HEK293 (cell line): Measurements from ENCODE around the gene DTWD2.

ENCODE experiments used
- CTCF ChIA-PET: fragments of 350-600 bp; formaldehyde crosslinking; extraction: SDS; loops from one replicate; lab custom pipeline; 2021; ENCODE audit warnings: antibody characterized with exemption; lab: Yijun Ruan, JAX
- POLR2A ChIA-PET: fragments of 300-600 bp; formaldehyde crosslinking; extraction: SDS; loops from one replicate; lab custom pipeline; 2020; ENCODE audit warnings: antibody characterized with exemption, inconsistent platforms; lab: Yijun Ruan, JAX
- H3K27ac ChIP-seq: fragments of 200-500 bp; sonication (Bioruptor generic); 2 replicates; pipeline ENCODE4 v1.5.1; 2014; ENCODE audit warnings: low read depth, low read length, control low read depth, inconsistent platforms; ENCODE audit errors: extremely low read depth
- H3K36me3 ChIP-seq, 2 experiments: fragments of 200-500 bp in 1 of 2; sonication (Bioruptor generic) in 1 of 2; 1 replicate in 1 of 2; 2 replicates in 1 of 2; pipeline ENCODE4 v1.5.1; 2014 to 2017; ENCODE audit warnings: inconsistent platforms in 2 of 2, low read length in 2 of 2; ENCODE audit not compliant: control insufficient read depth in 2 of 2, insufficient read depth in 1 of 2
- H3K4me1 ChIP-seq: fragments of 200-500 bp; sonication (Bioruptor generic); 2 replicates; pipeline ENCODE4 v1.5.1; 2014; ENCODE audit warnings: mild to moderate bottlenecking, low read length, inconsistent platforms; ENCODE audit not compliant: control insufficient read depth, insufficient read depth
- H3K4me3 ChIP-seq: 2 replicates; pipeline ENCODE4 v1.5.1; 2011; ENCODE audit warnings: low read depth, mild to moderate bottlenecking, control low read depth, low read length, moderate library complexity
- H3K9me3 ChIP-seq: fragments of 200-500 bp; sonication (Bioruptor generic); 2 replicates; pipeline ENCODE4 v1.5.1; 2014; ENCODE audit warnings: low read depth, low read length, inconsistent platforms; ENCODE audit not compliant: control insufficient read depth, insufficient read depth
- OVOL3 ChIP-seq: fragments of 450-650 bp; formaldehyde crosslinking; IDR thresholded peaks from 2 replicates; pipeline ENCODE4 v1.5.1; 2016; ENCODE audit warnings: missing biosample characterization, missing genetic modification characterization
- RBAK ChIP-seq: fragments of 450-650 bp; formaldehyde crosslinking; IDR thresholded peaks from 2 replicates; pipeline ENCODE4 v1.5.1; 2016; ENCODE audit warnings: missing biosample characterization, missing genetic modification characterization
- REPIN1 ChIP-seq: fragments of 450-650 bp; formaldehyde crosslinking; IDR thresholded peaks from 2 replicates; pipeline ENCODE4 v1.5.1; 2017; ENCODE audit warnings: missing biosample characterization, missing genetic modification characterization, low read depth
- SCRT1 ChIP-seq: fragments of 450-650 bp; formaldehyde crosslinking; IDR thresholded peaks from 2 replicates; pipeline ENCODE4 v1.5.1; 2016; ENCODE audit warnings: missing biosample characterization, missing genetic modification characterization, borderline replicate concordance
- SCRT2 ChIP-seq: fragments of 450-650 bp; formaldehyde crosslinking; IDR thresholded peaks from 2 replicates; pipeline ENCODE4 v1.5.1; 2016; ENCODE audit warnings: missing biosample characterization, missing genetic modification characterization
- TRIM28 ChIP-seq: IDR thresholded peaks from 2 replicates; pipeline ENCODE4 v1.6.1; 2011; ENCODE audit warnings: low read length, control low read depth, borderline replicate concordance
- ZNF146 ChIP-seq: fragments of 450-650 bp; formaldehyde crosslinking; IDR thresholded peaks from 2 replicates; pipeline ENCODE4 v1.5.1; 2016; ENCODE audit warnings: missing biosample characterization, missing genetic modification characterization
- ZNF157 ChIP-seq: fragments of 450-650 bp; formaldehyde crosslinking; IDR thresholded peaks from 2 replicates; pipeline ENCODE4 v1.5.1; 2016; ENCODE audit warnings: missing biosample characterization, missing genetic modification characterization
- ZNF2 ChIP-seq: fragments of 450-650 bp; formaldehyde crosslinking; IDR thresholded peaks from 2 replicates; pipeline ENCODE4 v1.5.1; 2016; ENCODE audit warnings: missing biosample characterization, missing genetic modification characterization
- ZNF394 ChIP-seq: fragments of 450-650 bp; formaldehyde crosslinking; IDR thresholded peaks from 2 replicates; pipeline ENCODE4 v1.5.1; 2016; ENCODE audit warnings: missing biosample characterization, missing genetic modification characterization, mild to moderate bottlenecking, moderate library complexity, borderline replicate concordance
- ZNF571 ChIP-seq: fragments of 450-650 bp; formaldehyde crosslinking; IDR thresholded peaks from 2 replicates; pipeline ENCODE4 v1.5.0; 2017; ENCODE audit warnings: missing biosample characterization, missing genetic modification characterization
- ZNF580 ChIP-seq: fragments of 450-650 bp; formaldehyde crosslinking; IDR thresholded peaks from 2 replicates; pipeline ENCODE4 v1.5.1; 2016; ENCODE audit warnings: missing biosample characterization, missing genetic modification characterization
- ZNF623 ChIP-seq: fragments of 450-650 bp; formaldehyde crosslinking; IDR thresholded peaks from 2 replicates; pipeline ENCODE4 v1.5.1; 2016; ENCODE audit warnings: missing biosample characterization, missing genetic modification characterization
- ZNF654 ChIP-seq: fragments of 450-650 bp; formaldehyde crosslinking; IDR thresholded peaks from 2 replicates; pipeline ENCODE4 v1.5.1; 2016; ENCODE audit warnings: low read depth, missing biosample characterization, missing genetic modification characterization
- ZNF830 ChIP-seq: fragments of 450-650 bp; IDR thresholded peaks from 2 replicates; pipeline ENCODE4 v1.5.0; 2018; ENCODE audit warnings: missing biosample characterization, missing genetic modification characterization, low read depth, mild to moderate bottlenecking, moderate library complexity
- ZSCAN23 ChIP-seq: fragments of 450-650 bp; formaldehyde crosslinking; IDR thresholded peaks from 2 replicates; pipeline ENCODE4 v1.5.1; 2016; ENCODE audit warnings: missing biosample characterization, missing genetic modification characterization
- TF ChIP-seq, protein P1 (sequence below): fragments of 450-650 bp; formaldehyde crosslinking; IDR thresholded peaks from 2 replicates; pipeline ENCODE4 v1.5.0; 2017; ENCODE audit warnings: missing biosample characterization, missing genetic modification characterization, borderline replicate concordance
- TF ChIP-seq, protein P2 (sequence below): sonication (generic); formaldehyde crosslinking; IDR thresholded peaks from 2 replicates; pipeline ENCODE4 v1.8.1; 2022; ENCODE audit warnings: mild to moderate bottlenecking, moderate library complexity, missing genetic modification reagents
- TF ChIP-seq, protein P3 (sequence below): fragments of 450-650 bp; formaldehyde crosslinking; IDR thresholded peaks from 2 replicates; pipeline ENCODE4 v1.5.1; 2016; ENCODE audit warnings: missing biosample characterization, missing genetic modification characterization

The DTWD2 gene

GRCh38 chr5:118960557-118960956 is 27.8 kb downstream of the DTWD2 start:
- H3K9me3 ChIP-seq, result no peaks in the 10 kb centered on the region
- TF ChIP-seq OVOL3 (tag by site-specific recombination) (no peak), ZNF394 (tag by site-specific recombination) (no peak), ZSCAN23 (no peak), ZNF571 (tag by site-specific recombination) (no peak), TRIM28 (no peak), ZNF623 (tag by site-specific recombination) (no peak), ZNF580 (tag by site-specific recombination) (0 out of 2 replicates have a peak, but pooled peaks have one; percentile 52), ZNF157 (no peak), ZNF146 (tag by site-specific recombination) (peak; percentile 86), RBAK (tag by site-specific recombination) (no peak)
- TF ChIP-seq, protein P1, sequence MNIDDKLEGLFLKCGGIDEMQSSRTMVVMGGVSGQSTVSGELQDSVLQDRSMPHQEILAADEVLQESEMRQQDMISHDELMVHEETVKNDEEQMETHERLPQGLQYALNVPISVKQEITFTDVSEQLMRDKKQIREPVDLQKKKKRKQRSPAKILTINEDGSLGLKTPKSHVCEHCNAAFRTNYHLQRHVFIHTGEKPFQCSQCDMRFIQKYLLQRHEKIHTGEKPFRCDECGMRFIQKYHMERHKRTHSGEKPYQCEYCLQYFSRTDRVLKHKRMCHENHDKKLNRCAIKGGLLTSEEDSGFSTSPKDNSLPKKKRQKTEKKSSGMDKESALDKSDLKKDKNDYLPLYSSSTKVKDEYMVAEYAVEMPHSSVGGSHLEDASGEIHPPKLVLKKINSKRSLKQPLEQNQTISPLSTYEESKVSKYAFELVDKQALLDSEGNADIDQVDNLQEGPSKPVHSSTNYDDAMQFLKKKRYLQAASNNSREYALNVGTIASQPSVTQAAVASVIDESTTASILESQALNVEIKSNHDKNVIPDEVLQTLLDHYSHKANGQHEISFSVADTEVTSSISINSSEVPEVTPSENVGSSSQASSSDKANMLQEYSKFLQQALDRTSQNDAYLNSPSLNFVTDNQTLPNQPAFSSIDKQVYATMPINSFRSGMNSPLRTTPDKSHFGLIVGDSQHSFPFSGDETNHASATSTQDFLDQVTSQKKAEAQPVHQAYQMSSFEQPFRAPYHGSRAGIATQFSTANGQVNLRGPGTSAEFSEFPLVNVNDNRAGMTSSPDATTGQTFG (tag by site-specific recombination), result no peak
- TF ChIP-seq, protein P2, sequence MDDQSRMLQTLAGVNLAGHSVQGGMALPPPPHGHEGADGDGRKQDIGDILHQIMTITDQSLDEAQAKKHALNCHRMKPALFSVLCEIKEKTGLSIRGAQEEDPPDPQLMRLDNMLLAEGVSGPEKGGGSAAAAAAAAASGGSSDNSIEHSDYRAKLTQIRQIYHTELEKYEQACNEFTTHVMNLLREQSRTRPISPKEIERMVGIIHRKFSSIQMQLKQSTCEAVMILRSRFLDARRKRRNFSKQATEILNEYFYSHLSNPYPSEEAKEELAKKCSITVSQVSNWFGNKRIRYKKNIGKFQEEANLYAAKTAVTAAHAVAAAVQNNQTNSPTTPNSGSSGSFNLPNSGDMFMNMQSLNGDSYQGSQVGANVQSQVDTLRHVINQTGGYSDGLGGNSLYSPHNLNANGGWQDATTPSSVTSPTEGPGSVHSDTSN (CRISPR knock-in tag), result no peak
- TF ChIP-seq, protein P3, sequence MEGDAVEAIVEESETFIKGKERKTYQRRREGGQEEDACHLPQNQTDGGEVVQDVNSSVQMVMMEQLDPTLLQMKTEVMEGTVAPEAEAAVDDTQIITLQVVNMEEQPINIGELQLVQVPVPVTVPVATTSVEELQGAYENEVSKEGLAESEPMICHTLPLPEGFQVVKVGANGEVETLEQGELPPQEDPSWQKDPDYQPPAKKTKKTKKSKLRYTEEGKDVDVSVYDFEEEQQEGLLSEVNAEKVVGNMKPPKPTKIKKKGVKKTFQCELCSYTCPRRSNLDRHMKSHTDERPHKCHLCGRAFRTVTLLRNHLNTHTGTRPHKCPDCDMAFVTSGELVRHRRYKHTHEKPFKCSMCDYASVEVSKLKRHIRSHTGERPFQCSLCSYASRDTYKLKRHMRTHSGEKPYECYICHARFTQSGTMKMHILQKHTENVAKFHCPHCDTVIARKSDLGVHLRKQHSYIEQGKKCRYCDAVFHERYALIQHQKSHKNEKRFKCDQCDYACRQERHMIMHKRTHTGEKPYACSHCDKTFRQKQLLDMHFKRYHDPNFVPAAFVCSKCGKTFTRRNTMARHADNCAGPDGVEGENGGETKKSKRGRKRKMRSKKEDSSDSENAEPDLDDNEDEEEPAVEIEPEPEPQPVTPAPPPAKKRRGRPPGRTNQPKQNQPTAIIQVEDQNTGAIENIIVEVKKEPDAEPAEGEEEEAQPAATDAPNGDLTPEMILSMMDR (tag by site-specific recombination), result no peak
- TF ChIP-seq, all 188 proteins: peak for 2
- Histone ChIP-seq H3K36me3 (no peaks in the 10 kb centered on the region; a peak in 1 of 3 replicates), H3K4me3 (no peak overlapping the region), H3K4me1 (0 out of 2 replicates have a peak, but pooled peaks cover 2% of the 10 kb centered on the region), H3K27ac (no peak overlapping the region)
- ChIA-PET CTCF (interaction anchor here (0.6 to 1.8 kb wide), 2 partner anchors 37 to 451 kb away, joined by 3 to 8 read pairs; no protein-coding TSS in a partner anchor), POLR2A (no interaction called here)

GRCh38 chr5:118956727-118957126 is 31.6 kb downstream of the DTWD2 start:
- POLR2A ChIA-PET, result interaction anchor here (0.6 kb wide), 1 partner anchor 114 kb away, joined by 3 read pairs; the partner anchor contains the start of gene DMXL1
- no peaks in the 10 kb centered on the region for H3K4me1 ChIP-seq
- no peak overlapping the region for H3K27ac ChIP-seq
- no peaks in the 10 kb centered on the region for H3K9me3 ChIP-seq
- CTCF ChIA-PET, result interaction anchor here (0.5 to 2.1 kb wide), 14 partner anchors 10 to 1318 kb away, joined by 3 to 9 read pairs (median 4); no protein-coding TSS in a partner anchor
- TF ChIP-seq SCRT1 (peak; percentile 30; the same call in 1 of the 2 replicates), ZNF2 (no peak), SCRT2 (tag by site-specific recombination) (peak; percentile 61; the same call in 1 of the 2 replicates), ZNF654 (tag by site-specific recombination) (peak; percentile 80), REPIN1 (no peak), ZNF830 (tag by site-specific recombination) (no peak)
- no peak overlapping the region for H3K4me3 ChIP-seq
- no peaks in the 10 kb centered on the region; a peak in 1 of 3 replicates for H3K36me3 ChIP-seq
